Lung (tissue), 12 donors: ENCODE results near the gene AJAP1. TPM values are rescaled to one million over a fixed set of nuclear protein-coding genes. Genes with fewer than 3 reads are reported as not detected.

ENCODE experiments used
- ATAC-seq: fragments of 200-7000 bp; cut with Tn5 transposase; one replicate; pipeline ENCODE4 v1.9.1; 2020; ENCODE audit warnings: moderate number of reproducible peaks; ENCODE audit not compliant: insufficient read depth, low FRiP score
- DNase-seq, 3 donors: peaks; one replicate each; pipeline ENCODE4 v3.0.0-alpha.2; 2013 to 2017
- H3K27ac ChIP-seq, 2 donors: one replicate each; pipeline ENCODE4 v1.5.1; 2013; ENCODE audit warnings: mild to moderate bottlenecking in 2 of 2, moderate library complexity in 2 of 2, control low read depth in 1 of 2, inconsistent platforms in 1 of 2, low read depth in 1 of 2, low read length in 1 of 2
- H3K27me3 ChIP-seq, 3 donors: one replicate each; pipeline ENCODE4 v1.5.1; 2013; ENCODE audit warnings: low read length in 2 of 3; ENCODE audit not compliant: control insufficient read depth in 3 of 3, insufficient read depth in 3 of 3
- H3K36me3 ChIP-seq, 4 donors: one replicate each; pipeline ENCODE4 v1.5.1; 2013; ENCODE audit warnings: low read length in 4 of 4, mild to moderate bottlenecking in 1 of 4, moderate library complexity in 1 of 4; ENCODE audit not compliant: control insufficient read depth in 4 of 4, insufficient read depth in 4 of 4
- H3K4me1 ChIP-seq, 5 donors: one replicate each; pipeline ENCODE4 v1.5.1; 2013; ENCODE audit warnings: low read length in 5 of 5, mild to moderate bottlenecking in 2 of 5, moderate library complexity in 1 of 5; ENCODE audit not compliant: control insufficient read depth in 5 of 5, insufficient read depth in 5 of 5
- H3K4me3 ChIP-seq: one replicate; pipeline ENCODE4 v1.5.1; 2013; ENCODE audit warnings: mild to moderate bottlenecking, control low read depth, moderate library complexity
- H3K9ac ChIP-seq, 2 donors: one replicate each; pipeline ENCODE4 v1.5.1; 2013; ENCODE audit warnings: low read length in 2 of 2, control low read depth in 1 of 2; ENCODE audit not compliant: insufficient read depth in 1 of 2
- H3K9me3 ChIP-seq, 4 donors: one replicate each; pipeline ENCODE4 v1.5.1; 2013; ENCODE audit warnings: low read length in 3 of 4, mild to moderate bottlenecking in 1 of 4, moderate library complexity in 1 of 4; ENCODE audit not compliant: control insufficient read depth in 4 of 4, insufficient read depth in 3 of 4
- WGBS, 2 donors: extraction: QIAGEN DNeasy Blood & Tissue Kit; methylation state at CpG; one replicate each; pipeline ENCODE4 v1.1.7; 2013; 5-methylcytosine and 5-hydroxymethylcytosine counted together
- polyA plus RNA-seq, 2 donors: library from polyadenylated mRNA; stranded (reverse); fragments of 200-250 nt; gene quantifications; one replicate each; pipeline ENCODE4 v1.2.1, GENCODE V29; 2013
- total RNA-seq, 2 donors: library from RNA; depleted of rRNA in 1 of 2; stranded (reverse); fragments of >200 nt in 1 of 2; gene quantifications; one replicate each; pipeline ENCODE4 v1.2.1, GENCODE V29; 2014 to 2021
- TF ChIP-seq, protein P1 (sequence below): IDR thresholded peaks from 2 replicates; pipeline ENCODE4 v1.5.1; 2012; ENCODE audit warnings: mild to moderate bottlenecking; ENCODE audit errors: control extremely low read depth, extremely low read depth
- donor health status: control.
- donor health status: control.
- donor health status: Bipolar disorder and iron deficiency.
- donor health status: healthy.
- donor health status: DM: yes; HTN: yes; CAD: no.

Gene AJAP1
- total and polyA plus RNA-seq, 4 donors, result 0.05 to 0.77 (median 0.19) TPM

DNA sequence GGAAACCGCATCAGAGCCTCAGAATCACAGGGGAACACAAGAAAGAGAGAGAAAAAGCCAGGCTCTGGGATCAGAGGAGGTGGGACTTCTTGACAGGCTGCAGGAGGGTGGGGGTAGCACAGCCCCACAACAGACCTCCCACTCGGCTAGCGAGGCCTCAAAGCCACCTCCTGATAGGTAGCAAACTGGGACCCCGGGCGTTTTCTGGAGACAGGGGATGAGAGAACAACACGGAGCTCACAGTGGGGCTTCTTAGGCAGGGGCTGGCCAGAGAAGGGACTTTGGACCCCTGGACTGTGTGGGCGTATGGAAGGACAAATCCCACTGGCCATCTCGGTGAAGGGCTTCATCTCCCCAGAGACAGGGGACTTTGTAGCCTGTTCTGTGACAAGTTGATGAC is 116.3 kb downstream of the AJAP1 start:
- Histone ChIP-seq H3K9me3 (no peaks in the 10 kb centered on the region), H3K27me3 (no peaks in the 10 kb centered on the region), H3K9ac (no peak overlapping the region), H3K4me3 (no peak overlapping the region), H3K36me3 (no peaks in the 10 kb centered on the region), H3K27ac (no peak overlapping the region), H3K4me1 (peaks cover 0 to 4% (median 0%) of the 10 kb centered on the region in 5 donors)
- no peak for DNase-seq
- no peak for ATAC-seq
- WGBS, 2 donors, result 47 to 51% methylated on average over 8 of the region's 8 CpGs
- TF ChIP-seq, protein P1, sequence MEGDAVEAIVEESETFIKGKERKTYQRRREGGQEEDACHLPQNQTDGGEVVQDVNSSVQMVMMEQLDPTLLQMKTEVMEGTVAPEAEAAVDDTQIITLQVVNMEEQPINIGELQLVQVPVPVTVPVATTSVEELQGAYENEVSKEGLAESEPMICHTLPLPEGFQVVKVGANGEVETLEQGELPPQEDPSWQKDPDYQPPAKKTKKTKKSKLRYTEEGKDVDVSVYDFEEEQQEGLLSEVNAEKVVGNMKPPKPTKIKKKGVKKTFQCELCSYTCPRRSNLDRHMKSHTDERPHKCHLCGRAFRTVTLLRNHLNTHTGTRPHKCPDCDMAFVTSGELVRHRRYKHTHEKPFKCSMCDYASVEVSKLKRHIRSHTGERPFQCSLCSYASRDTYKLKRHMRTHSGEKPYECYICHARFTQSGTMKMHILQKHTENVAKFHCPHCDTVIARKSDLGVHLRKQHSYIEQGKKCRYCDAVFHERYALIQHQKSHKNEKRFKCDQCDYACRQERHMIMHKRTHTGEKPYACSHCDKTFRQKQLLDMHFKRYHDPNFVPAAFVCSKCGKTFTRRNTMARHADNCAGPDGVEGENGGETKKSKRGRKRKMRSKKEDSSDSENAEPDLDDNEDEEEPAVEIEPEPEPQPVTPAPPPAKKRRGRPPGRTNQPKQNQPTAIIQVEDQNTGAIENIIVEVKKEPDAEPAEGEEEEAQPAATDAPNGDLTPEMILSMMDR, result no peak

- H3K4me3 ChIP-seq, result no peak overlapping the region
- peaks cover 0 to 4% (median 0%) of the 10 kb centered on the region in 5 donors for H3K4me1 ChIP-seq
- WGBS, 2 donors, result 63 to 67% methylated on average over 13 of the region's 13 CpGs
- no peak for ATAC-seq
- no peaks in the 10 kb centered on the region for H3K9me3 ChIP-seq
- no peak for DNase-seq
- no peak overlapping the region for H3K27ac ChIP-seq
- no peaks in the 10 kb centered on the region for H3K27me3 ChIP-seq
- H3K9ac ChIP-seq, result no peak overlapping the region
- TF ChIP-seq, protein P1, result no peak
- no peaks in the 10 kb centered on the region for H3K36me3 ChIP-seq
These were observed 116.9 kb downstream of the AJAP1 start for GRCh38 chr1:4771267-4771666.

- H3K4me3 ChIP-seq, result no peak overlapping the region
- no peaks in the 10 kb centered on the region for H3K27me3 ChIP-seq
- no peak overlapping the region for H3K9ac ChIP-seq
- 77 to 86% methylated on average over 8 of the region's 8 CpGs for WGBS, 2 donors
- no peaks in the 10 kb centered on the region for H3K9me3 ChIP-seq
- DNase-seq (no peak), ATAC-seq (no peak)
- peaks cover 0 to 4% (median 0%) of the 10 kb centered on the region in 5 donors for H3K4me1 ChIP-seq
- TF ChIP-seq, protein P1, result no peak
- H3K27ac ChIP-seq, result no peak overlapping the region
- no peaks in the 10 kb centered on the region for H3K36me3 ChIP-seq
These were observed 117.3 kb downstream of the AJAP1 start for GRCh38 chr1:4771721-4772120.
